ENCODE results near the gene RIN2. TPM values are rescaled to one million over a fixed set of nuclear protein-coding genes. Genes with fewer than 3 reads are reported as not detected.

RIN2 gene
- total RNA-seq, 1 experiment from 2014 or later, result 1.0 TPM

DNA sequence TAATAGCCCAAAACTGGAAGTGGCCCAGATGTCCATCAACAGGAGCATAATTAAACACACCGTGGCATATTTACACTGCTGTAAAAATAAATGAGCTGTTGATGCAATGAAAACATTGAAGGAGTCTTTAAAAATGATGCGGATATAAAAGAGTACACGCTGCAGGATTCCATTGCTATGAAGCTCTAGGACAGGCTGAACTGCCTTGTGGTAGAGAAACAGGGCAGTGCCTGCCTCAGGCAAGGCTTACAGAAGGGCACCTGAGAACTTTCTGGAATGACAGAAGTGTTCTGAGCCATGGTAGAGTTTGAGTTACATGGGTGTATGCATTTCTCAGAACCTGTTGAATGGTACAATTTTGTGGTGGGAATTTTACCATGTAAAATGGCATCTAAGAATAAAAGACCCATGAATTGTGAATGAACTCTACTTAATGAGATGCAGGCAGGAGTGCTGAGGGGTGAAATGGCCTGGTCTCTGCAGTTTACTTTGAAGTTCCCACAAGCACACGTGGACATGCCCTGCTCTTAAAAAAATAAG is 45.3 kb upstream of the RIN2 start:
- Mint-ChIP-seq H3K27ac (no peak overlapping the region), H3K36me3 (ENCODE audit: insufficient read depth in 1 of 3, low read depth in 3 of 3) (peaks cover 2 to 6% (median 6%) of the 10 kb centered on the region in 3 experiments; a peak in 1 of 7 replicates), H3K4me1 (peaks cover 0 to 11% of the 10 kb centered on the region in 2 experiments; a peak in 2 of 4 replicates), H3K9me3 (peaks cover 15 to 21% of the 10 kb centered on the region in 2 experiments), H3K4me3 (no peak overlapping the region), H3K27me3 (ENCODE audit: low read depth) (peaks cover 9% of the 10 kb centered on the region)
- no peak overlapping the region for H2BK5ac ChIP-seq (ENCODE audit: insufficient read length, low read length)
- WGBS (ENCODE audit: extremely low coverage, insufficient read length, low lambda C conversion rate), result no CpG with 5 or more reads among the region's 4 CpGs
- no peak overlapping the region for H3K56ac ChIP-seq (ENCODE audit: insufficient read length, low read depth, low read length)
- no peak overlapping the region for H3K18ac ChIP-seq (ENCODE audit: insufficient read length, low read depth, low read length)
- no peak overlapping the region for H2BK12ac ChIP-seq (ENCODE audit: insufficient read length, low read depth, low read length)
- H4K8ac ChIP-seq (replicated peaks; ENCODE audit: insufficient read length, low read depth, low read length), result no peak overlapping the region
- H3K4me2 ChIP-seq (ENCODE audit: insufficient read depth, insufficient read length, low read length), result no peak overlapping the region
- no peak overlapping the region for H2AFZ ChIP-seq (ENCODE audit: low read length)
- H3K23ac ChIP-seq (ENCODE audit: insufficient read length, low read depth, low read length), result no peak overlapping the region
- no peaks in the 10 kb centered on the region for H3K27me3 ChIP-seq (ENCODE audit: insufficient read depth, low read length)
- H2BK15ac ChIP-seq (ENCODE audit: low read depth, low read length), result no peak overlapping the region
- no peak overlapping the region for H3T11ph ChIP-seq (ENCODE audit: low read length)
- peaks cover 8% of the 10 kb centered on the region for H3K9me3 ChIP-seq (ENCODE audit: control insufficient read depth, low read depth, low read length)
- H2BK120ac ChIP-seq (ENCODE audit: low read depth, low read length, poor library complexity, severe bottlenecking), result no peak overlapping the region
- H2AK5ac ChIP-seq (ENCODE audit: insufficient read length, low read length), result no peak overlapping the region
- TF ChIP-seq, protein P1, sequence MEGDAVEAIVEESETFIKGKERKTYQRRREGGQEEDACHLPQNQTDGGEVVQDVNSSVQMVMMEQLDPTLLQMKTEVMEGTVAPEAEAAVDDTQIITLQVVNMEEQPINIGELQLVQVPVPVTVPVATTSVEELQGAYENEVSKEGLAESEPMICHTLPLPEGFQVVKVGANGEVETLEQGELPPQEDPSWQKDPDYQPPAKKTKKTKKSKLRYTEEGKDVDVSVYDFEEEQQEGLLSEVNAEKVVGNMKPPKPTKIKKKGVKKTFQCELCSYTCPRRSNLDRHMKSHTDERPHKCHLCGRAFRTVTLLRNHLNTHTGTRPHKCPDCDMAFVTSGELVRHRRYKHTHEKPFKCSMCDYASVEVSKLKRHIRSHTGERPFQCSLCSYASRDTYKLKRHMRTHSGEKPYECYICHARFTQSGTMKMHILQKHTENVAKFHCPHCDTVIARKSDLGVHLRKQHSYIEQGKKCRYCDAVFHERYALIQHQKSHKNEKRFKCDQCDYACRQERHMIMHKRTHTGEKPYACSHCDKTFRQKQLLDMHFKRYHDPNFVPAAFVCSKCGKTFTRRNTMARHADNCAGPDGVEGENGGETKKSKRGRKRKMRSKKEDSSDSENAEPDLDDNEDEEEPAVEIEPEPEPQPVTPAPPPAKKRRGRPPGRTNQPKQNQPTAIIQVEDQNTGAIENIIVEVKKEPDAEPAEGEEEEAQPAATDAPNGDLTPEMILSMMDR (conservative IDR thresholded peaks at IDR 0.05), result no peak
- no peak overlapping the region for H3K27ac ChIP-seq (ENCODE audit: insufficient read length, low read depth, low read length)
- no peaks in the 10 kb centered on the region for H3K4me1 ChIP-seq (ENCODE audit: insufficient read depth, low read length)
- no peak overlapping the region for H2BK20ac ChIP-seq (ENCODE audit: low read depth, low read length, poor library complexity, severe bottlenecking)
- DNase-seq, result no peak
- H4K91ac ChIP-seq (ENCODE audit: insufficient read length, low read depth, low read length), result no peak overlapping the region
- H4K5ac ChIP-seq (ENCODE audit: insufficient read length, low read depth, low read length), result no peak overlapping the region
- no peaks in the 10 kb centered on the region for H3K79me1 ChIP-seq (ENCODE audit: insufficient read depth, low read depth, low read length, poor library complexity, severe bottlenecking)
- H3K79me2 ChIP-seq (ENCODE audit: insufficient read depth, low read length), result no peaks in the 10 kb centered on the region; the same call in 1 of the 2 replicates
- H3K23me2 ChIP-seq (ENCODE audit: insufficient read length, low read depth, low read length, poor library complexity, severe bottlenecking), result no peaks in the 10 kb centered on the region
- H3K9ac ChIP-seq (ENCODE audit: extremely low read depth, insufficient read length, low read length), result no peak overlapping the region
- no peak overlapping the region for H3K4ac ChIP-seq (ENCODE audit: low read depth, low read length)
- H3K14ac ChIP-seq (ENCODE audit: insufficient read depth, low read length), result no peak overlapping the region
- H4K20me1 ChIP-seq (ENCODE audit: control insufficient read depth, insufficient read depth, insufficient read length), result no peaks in the 10 kb centered on the region

All from H9 (cell line).